Adrenal gland (tissue), 5 donors: ENCODE measurements around the gene ASTN2.

ENCODE experiments used
- POLR2A ChIP-seq, 2 donors: fragments of 450-650 bp; IDR thresholded peaks; one replicate each; pipeline ENCODE4 v1.6.1; 2017; ENCODE audit warnings: antibody characterized with exemption in 2 of 2, mild to moderate bottlenecking in 2 of 2, moderate library complexity in 1 of 2
- TF ChIP-seq, protein P1 (sequence below), 6 experiments: fragments of 450-650 bp in 4 of 6; fragments of 200-600 bp in 2 of 6; sonication (generic) in 1 of 6; IDR thresholded peaks; 1 replicate in 5 of 6; 2 replicates in 1 of 6; pipeline versions ENCODE4 v1.5.1 to v1.8.0; 2016 to 2021; ENCODE audit warnings: antibody characterized with exemption in 6 of 6, mild to moderate bottlenecking in 2 of 6, moderate library complexity in 1 of 6
- donor health status: DM: no; HTN: no; CAD: no.

GRCh38 chr9:117387422-117387821 is 27.4 kb downstream of the ASTN2 start:
- TF ChIP-seq, protein P1, sequence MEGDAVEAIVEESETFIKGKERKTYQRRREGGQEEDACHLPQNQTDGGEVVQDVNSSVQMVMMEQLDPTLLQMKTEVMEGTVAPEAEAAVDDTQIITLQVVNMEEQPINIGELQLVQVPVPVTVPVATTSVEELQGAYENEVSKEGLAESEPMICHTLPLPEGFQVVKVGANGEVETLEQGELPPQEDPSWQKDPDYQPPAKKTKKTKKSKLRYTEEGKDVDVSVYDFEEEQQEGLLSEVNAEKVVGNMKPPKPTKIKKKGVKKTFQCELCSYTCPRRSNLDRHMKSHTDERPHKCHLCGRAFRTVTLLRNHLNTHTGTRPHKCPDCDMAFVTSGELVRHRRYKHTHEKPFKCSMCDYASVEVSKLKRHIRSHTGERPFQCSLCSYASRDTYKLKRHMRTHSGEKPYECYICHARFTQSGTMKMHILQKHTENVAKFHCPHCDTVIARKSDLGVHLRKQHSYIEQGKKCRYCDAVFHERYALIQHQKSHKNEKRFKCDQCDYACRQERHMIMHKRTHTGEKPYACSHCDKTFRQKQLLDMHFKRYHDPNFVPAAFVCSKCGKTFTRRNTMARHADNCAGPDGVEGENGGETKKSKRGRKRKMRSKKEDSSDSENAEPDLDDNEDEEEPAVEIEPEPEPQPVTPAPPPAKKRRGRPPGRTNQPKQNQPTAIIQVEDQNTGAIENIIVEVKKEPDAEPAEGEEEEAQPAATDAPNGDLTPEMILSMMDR (IDR thresholded peaks at IDR 0.05), result no peak
- no peak for TF ChIP-seq POLR2A (IDR thresholded peaks at IDR 0.05)
